ENCODE results near the gene SH3RF1.

Gene SH3RF1

GRCh38 chr4:169231647-169232262 is 39.0 kb downstream of the SH3RF1 start:
- H4K20me1 ChIP-seq (ENCODE audit: insufficient read depth) = no peaks in the 10 kb centered on the region
- no peak overlapping the region for H3K4me2 ChIP-seq
- H3K27ac ChIP-seq = no peak overlapping the region
- no peaks in the 10 kb centered on the region for H3K36me3 ChIP-seq (ENCODE audit: insufficient read depth)
- H2AFZ ChIP-seq (ENCODE audit: low read depth) = no peak overlapping the region
- no peak overlapping the region for H3K9ac ChIP-seq
- no peak overlapping the region for H3K4me3 ChIP-seq (IDR thresholded peaks at IDR 0.05; ENCODE audit: insufficient read depth, low read depth, low read length)
- no peak for TF ChIP-seq CTCF (conservative IDR thresholded peaks at IDR 0.05; ENCODE audit: low read depth, low read length)
- no peaks in the 10 kb centered on the region for H3K4me1 ChIP-seq (ENCODE audit: low read depth, poor library complexity, severe bottlenecking)
- H3K79me2 ChIP-seq (ENCODE audit: insufficient read depth, low read depth) = no peaks in the 10 kb centered on the region
- H3K27me3 ChIP-seq (ENCODE audit: insufficient read depth, low read depth) = no peaks in the 10 kb centered on the region

- no peak for TF ChIP-seq CTCF (conservative IDR thresholded peaks at IDR 0.05; ENCODE audit: low read depth, low read length)
- no peak overlapping the region for H2AFZ ChIP-seq (ENCODE audit: low read depth)
- H3K36me3 ChIP-seq (ENCODE audit: insufficient read depth) = no peaks in the 10 kb centered on the region
- no peaks in the 10 kb centered on the region for H3K79me2 ChIP-seq (ENCODE audit: insufficient read depth, low read depth)
- H3K27me3 ChIP-seq (ENCODE audit: insufficient read depth, low read depth) = no peaks in the 10 kb centered on the region
- no peaks in the 10 kb centered on the region for H3K4me1 ChIP-seq (ENCODE audit: low read depth, poor library complexity, severe bottlenecking)
- no peak overlapping the region for H3K27ac ChIP-seq
- H4K20me1 ChIP-seq (ENCODE audit: insufficient read depth) = no peaks in the 10 kb centered on the region
- H3K9ac ChIP-seq = no peak overlapping the region
- no peak overlapping the region for H3K4me2 ChIP-seq
- no peak overlapping the region for H3K4me3 ChIP-seq (IDR thresholded peaks at IDR 0.05; ENCODE audit: insufficient read depth, low read depth, low read length)
These were observed 41.2 kb downstream of the SH3RF1 start for GRCh38 chr4:169229571-169230028.

- Histone ChIP-seq H3K4me3 (IDR thresholded peaks at IDR 0.05; ENCODE audit: insufficient read depth, low read depth, low read length) (no peak overlapping the region), H3K9ac (no peak overlapping the region), H3K4me2 (no peak overlapping the region), H2AFZ (ENCODE audit: low read depth) (no peak overlapping the region), H3K36me3 (ENCODE audit: insufficient read depth) (no peaks in the 10 kb centered on the region), H3K4me1 (ENCODE audit: low read depth, poor library complexity, severe bottlenecking) (no peaks in the 10 kb centered on the region), H3K79me2 (ENCODE audit: insufficient read depth, low read depth) (no peaks in the 10 kb centered on the region), H3K27ac (no peak overlapping the region), H4K20me1 (ENCODE audit: insufficient read depth) (no peaks in the 10 kb centered on the region), H3K27me3 (ENCODE audit: insufficient read depth, low read depth) (no peaks in the 10 kb centered on the region)
- TF ChIP-seq CTCF (conservative IDR thresholded peaks at IDR 0.05; ENCODE audit: low read depth, low read length) = no peak
These were observed 42.7 kb downstream of the SH3RF1 start for GRCh38 chr4:169228076-169228475.

GRCh38 chr4:169226565-169226964 is 44.2 kb downstream of the SH3RF1 start:
- no peak overlapping the region for H3K4me2 ChIP-seq
- H3K4me1 ChIP-seq (ENCODE audit: low read depth, poor library complexity, severe bottlenecking) = no peaks in the 10 kb centered on the region
- no peak overlapping the region for H2AFZ ChIP-seq (ENCODE audit: low read depth)

More at GRCh38 chr4:169226565-169226964, 44.2 kb downstream of the SH3RF1 start:
- Histone ChIP-seq H3K27ac (no peak overlapping the region), H3K79me2 (ENCODE audit: insufficient read depth, low read depth) (no peaks in the 10 kb centered on the region), H3K9ac (no peak overlapping the region), H4K20me1 (ENCODE audit: insufficient read depth) (no peaks in the 10 kb centered on the region), H3K4me3 (IDR thresholded peaks at IDR 0.05; ENCODE audit: insufficient read depth, low read depth, low read length) (no peak overlapping the region), H3K36me3 (ENCODE audit: insufficient read depth) (no peaks in the 10 kb centered on the region), H3K27me3 (ENCODE audit: insufficient read depth, low read depth) (no peaks in the 10 kb centered on the region)
- TF ChIP-seq CTCF (conservative IDR thresholded peaks at IDR 0.05; ENCODE audit: low read depth, low read length) = no peak
